ENCODE measurements around the gene TMEM184A. TPM values are rescaled to one million over a fixed set of nuclear protein-coding genes. Genes with fewer than 3 reads are reported as not detected.

Gene TMEM184A
- total RNA-seq, 1 donor from 2014 or later = 0.03 TPM

- intact Hi-C loops (cut with micrococcal nuclease) = no loop called here
- peaks cover 1% of the 10 kb centered on the region for H3K36me3 Mint-ChIP-seq (ENCODE audit: low read depth)
- no peaks in the 10 kb centered on the region for H3K9me3 Mint-ChIP-seq
- H3K27me3 Mint-ChIP-seq (ENCODE audit: insufficient read depth) = peaks cover 17% of the 10 kb centered on the region
- peaks cover 14% of the 10 kb centered on the region for H3K4me1 Mint-ChIP-seq (ENCODE audit: low read depth)
- DNase-seq (ENCODE audit: low spot score) = no peak
- H3K4me3 Mint-ChIP-seq = no peak overlapping the region
- H3K27ac Mint-ChIP-seq = no peak overlapping the region
Observed at GRCh38 chr7:1595636-1596035, 39.6 kb upstream of the TMEM184A start.

- Mint-ChIP-seq H3K4me1 (ENCODE audit: low read depth) (peaks cover 14% of the 10 kb centered on the region), H3K9me3 (no peaks in the 10 kb centered on the region), H3K27ac (no peak overlapping the region), H3K27me3 (ENCODE audit: insufficient read depth) (peaks cover 21% of the 10 kb centered on the region), H3K36me3 (ENCODE audit: low read depth) (peaks cover 1% of the 10 kb centered on the region), H3K4me3 (no peak overlapping the region)
- no peak for DNase-seq (ENCODE audit: low spot score)
- intact Hi-C loops (cut with micrococcal nuclease) = no loop called here
Observed at GRCh38 chr7:1595027-1595426, 39.0 kb upstream of the TMEM184A start.

- Mint-ChIP-seq H3K27ac (no peak overlapping the region), H3K4me1 (ENCODE audit: low read depth) (peaks cover 14% of the 10 kb centered on the region), H3K27me3 (ENCODE audit: insufficient read depth) (peaks cover 20% of the 10 kb centered on the region), H3K4me3 (no peak overlapping the region), H3K36me3 (ENCODE audit: low read depth) (peaks cover 1% of the 10 kb centered on the region), H3K9me3 (peaks cover 7% of the 10 kb centered on the region)
- no peak for DNase-seq (ENCODE audit: low spot score)
- intact Hi-C loops (cut with micrococcal nuclease) = no loop called here
Observed at GRCh38 chr7:1593904-1594421, 38.0 kb upstream of the TMEM184A start.

- no peak overlapping the region for H3K4me3 Mint-ChIP-seq
- intact Hi-C loops (cut with micrococcal nuclease) = no loop called here
Observed at GRCh38 chr7:1593091-1593866, 37.3 kb upstream of the TMEM184A start.

GRCh38 chr7:1592299-1592871 lies 36.4 kb upstream of the TMEM184A start:
- Mint-ChIP-seq H3K27me3 (ENCODE audit: insufficient read depth) (peaks cover 20% of the 10 kb centered on the region), H3K36me3 (ENCODE audit: low read depth) (peaks cover 1% of the 10 kb centered on the region), H3K4me1 (ENCODE audit: low read depth) (peaks cover 14% of the 10 kb centered on the region), H3K4me3 (peak overlapping the region; percentile 17), H3K9me3 (peaks cover 13% of the 10 kb centered on the region), H3K27ac (no peak overlapping the region)
- DNase-seq (ENCODE audit: low spot score) = no peak
- intact Hi-C loops (cut with micrococcal nuclease) = no loop called here

More at GRCh38 chr7:1593091-1593866, 37.3 kb upstream of the TMEM184A start:
- Mint-ChIP-seq H3K27ac (no peak overlapping the region), H3K27me3 (ENCODE audit: insufficient read depth) (peaks cover 20% of the 10 kb centered on the region), H3K9me3 (peaks cover 10% of the 10 kb centered on the region), H3K4me1 (ENCODE audit: low read depth) (peaks cover 14% of the 10 kb centered on the region), H3K36me3 (ENCODE audit: low read depth) (peaks cover 1% of the 10 kb centered on the region)
- DNase-seq (ENCODE audit: low spot score) = no peak

GRCh38 chr7:1591876-1592275 lies 35.9 kb upstream of the TMEM184A start:
- DNase-seq (ENCODE audit: low spot score) = no peak
- Mint-ChIP-seq H3K9me3 (peaks cover 13% of the 10 kb centered on the region), H3K36me3 (ENCODE audit: low read depth) (peaks cover 1% of the 10 kb centered on the region), H3K4me1 (ENCODE audit: low read depth) (peaks cover 14% of the 10 kb centered on the region), H3K4me3 (no peak overlapping the region), H3K27ac (no peak overlapping the region), H3K27me3 (ENCODE audit: insufficient read depth) (peaks cover 20% of the 10 kb centered on the region)
- intact Hi-C loops (cut with micrococcal nuclease) = no loop called here

- intact Hi-C loops (cut with micrococcal nuclease) = no loop called here
- no peak for DNase-seq (ENCODE audit: low spot score)
- Mint-ChIP-seq H3K27ac (no peak overlapping the region), H3K9me3 (peaks cover 13% of the 10 kb centered on the region), H3K4me3 (no peak overlapping the region), H3K4me1 (ENCODE audit: low read depth) (peaks cover 14% of the 10 kb centered on the region), H3K36me3 (ENCODE audit: low read depth) (peaks cover 1% of the 10 kb centered on the region), H3K27me3 (ENCODE audit: insufficient read depth) (peaks cover 20% of the 10 kb centered on the region)
Observed at GRCh38 chr7:1591396-1591795, 35.4 kb upstream of the TMEM184A start.

- Mint-ChIP-seq H3K27ac (no peak overlapping the region), H3K9me3 (peaks cover 13% of the 10 kb centered on the region), H3K36me3 (ENCODE audit: low read depth) (peaks cover 1% of the 10 kb centered on the region), H3K4me3 (no peak overlapping the region), H3K4me1 (ENCODE audit: low read depth) (peaks cover 14% of the 10 kb centered on the region), H3K27me3 (ENCODE audit: insufficient read depth) (peaks cover 20% of the 10 kb centered on the region)
- intact Hi-C loops (cut with micrococcal nuclease) = no loop called here
- DNase-seq (ENCODE audit: low spot score) = no peak
Observed at GRCh38 chr7:1590887-1591286, 34.9 kb upstream of the TMEM184A start.

- DNase-seq (ENCODE audit: low spot score) = no peak
- H3K27me3 Mint-ChIP-seq (ENCODE audit: insufficient read depth) = peaks cover 20% of the 10 kb centered on the region
- H3K9me3 Mint-ChIP-seq = peaks cover 13% of the 10 kb centered on the region
Observed at GRCh38 chr7:1590476-1590875, 34.5 kb upstream of the TMEM184A start.

GRCh38 chr7:1588978-1589377 lies 33.0 kb upstream of the TMEM184A start:
- H3K27me3 Mint-ChIP-seq (ENCODE audit: insufficient read depth) = peaks cover 18% of the 10 kb centered on the region
- H3K4me1 Mint-ChIP-seq (ENCODE audit: low read depth) = peaks cover 14% of the 10 kb centered on the region
- intact Hi-C loops (cut with micrococcal nuclease) = no loop called here
- no peak overlapping the region for H3K4me3 Mint-ChIP-seq
- no peak for DNase-seq (ENCODE audit: low spot score)
- no peak overlapping the region for H3K27ac Mint-ChIP-seq
- peaks cover 1% of the 10 kb centered on the region for H3K36me3 Mint-ChIP-seq (ENCODE audit: low read depth)
- peaks cover 13% of the 10 kb centered on the region for H3K9me3 Mint-ChIP-seq

More at GRCh38 chr7:1590476-1590875, 34.5 kb upstream of the TMEM184A start:
- H3K27ac Mint-ChIP-seq = no peak overlapping the region
- peaks cover 1% of the 10 kb centered on the region for H3K36me3 Mint-ChIP-seq (ENCODE audit: low read depth)
- H3K4me1 Mint-ChIP-seq (ENCODE audit: low read depth) = peaks cover 14% of the 10 kb centered on the region
- intact Hi-C loops (cut with micrococcal nuclease) = no loop called here
- no peak overlapping the region for H3K4me3 Mint-ChIP-seq

- H3K4me3 Mint-ChIP-seq = no peak overlapping the region
- H3K27ac Mint-ChIP-seq = no peak overlapping the region
- H3K36me3 Mint-ChIP-seq (ENCODE audit: low read depth) = peaks cover 1% of the 10 kb centered on the region
- intact Hi-C loops (cut with micrococcal nuclease) = no loop called here
- DNase-seq (ENCODE audit: low spot score) = no peak
- H3K27me3 Mint-ChIP-seq (ENCODE audit: insufficient read depth) = peaks cover 17% of the 10 kb centered on the region
- H3K4me1 Mint-ChIP-seq (ENCODE audit: low read depth) = peaks cover 12% of the 10 kb centered on the region
- H3K9me3 Mint-ChIP-seq = peaks cover 13% of the 10 kb centered on the region
Observed at GRCh38 chr7:1587738-1588137, 31.7 kb upstream of the TMEM184A start.

- Mint-ChIP-seq H3K9me3 (peaks cover 13% of the 10 kb centered on the region), H3K27me3 (ENCODE audit: insufficient read depth) (peaks cover 12% of the 10 kb centered on the region), H3K4me1 (ENCODE audit: low read depth) (peaks cover 8% of the 10 kb centered on the region), H3K27ac (no peak overlapping the region), H3K36me3 (ENCODE audit: low read depth) (no peaks in the 10 kb centered on the region), H3K4me3 (no peak overlapping the region)
- DNase-seq (ENCODE audit: low spot score) = no peak
- intact Hi-C loops (cut with micrococcal nuclease) = no loop called here
Observed at GRCh38 chr7:1586827-1587705, 31.1 kb upstream of the TMEM184A start.
